ENCODE measurements around the gene TMEM181.
A peak's percentile ranks its signal among the peaks of the same experiment; 100 is the strongest.

TMEM181 gene

GRCh38 chr6:158586652-158587051, 26.8 kb downstream of the TMEM181 start:
- Histone ChIP-seq H3K27me3 (replicated peaks) (no peaks in the 10 kb centered on the region), H3K4me3 (ENCODE audit: low read depth, low read length) (no peak overlapping the region), H3K27ac (no peak overlapping the region), H3K36me3 (replicated peaks) (peaks cover 47% of the 10 kb centered on the region)
- DNase-seq: no peak
- no peak for TF ChIP-seq CTCF (IDR thresholded peaks at IDR 0.05; ENCODE audit: low read depth, low read length, missing control alignments)
- in situ Hi-C loops (cut with HindIII; ENCODE audit: low pct_ligation_motif_present, low sequenced_read_pairs): no loop called here

GRCh38 chr6:158589366-158589765, 29.5 kb downstream of the TMEM181 start:
- no peak for DNase-seq
- no peak overlapping the region for H3K4me3 ChIP-seq (ENCODE audit: low read depth, low read length)
- peaks cover 62% of the 10 kb centered on the region for H3K36me3 ChIP-seq (replicated peaks)
- H3K27ac ChIP-seq: no peak overlapping the region
- in situ Hi-C loops (cut with HindIII; ENCODE audit: low pct_ligation_motif_present, low sequenced_read_pairs): no loop called here
- no peaks in the 10 kb centered on the region for H3K27me3 ChIP-seq (replicated peaks)
- no peak for TF ChIP-seq CTCF (IDR thresholded peaks at IDR 0.05; ENCODE audit: low read depth, low read length, missing control alignments)

GRCh38 chr6:158591134-158591809, 31.4 kb downstream of the TMEM181 start:
- Histone ChIP-seq H3K36me3 (replicated peaks) (peaks cover 55% of the 10 kb centered on the region), H3K27me3 (replicated peaks) (no peaks in the 10 kb centered on the region), H3K4me3 (ENCODE audit: low read depth, low read length) (no peak overlapping the region), H3K27ac (no peak overlapping the region)
- in situ Hi-C loops (cut with HindIII; ENCODE audit: low pct_ligation_motif_present, low sequenced_read_pairs): no loop called here
- no peak for TF ChIP-seq CTCF (IDR thresholded peaks at IDR 0.05; ENCODE audit: low read depth, low read length, missing control alignments)
- DNase-seq: no peak

DNA sequence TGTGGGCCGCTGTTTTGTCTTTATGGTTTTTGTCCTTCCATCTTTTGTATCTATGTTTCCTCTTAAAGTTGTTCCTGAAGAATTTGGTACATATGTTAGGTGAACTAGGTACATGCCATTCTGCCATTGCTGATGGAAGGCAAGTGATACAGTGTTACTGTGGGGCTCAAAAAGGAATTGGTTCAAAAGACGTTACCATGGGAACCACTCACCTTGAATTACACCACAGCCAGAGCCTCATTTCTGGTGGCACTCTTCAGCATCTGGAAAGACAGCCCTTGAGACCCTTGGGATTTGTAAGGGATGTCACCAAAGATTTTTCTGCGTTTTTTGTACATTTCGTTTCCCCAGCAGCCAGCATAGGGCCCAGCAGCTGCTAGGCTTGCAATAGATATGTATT, 31.9 kb downstream of the TMEM181 start:
- DNase-seq: no peak
- no peak overlapping the region for H3K4me3 ChIP-seq (ENCODE audit: low read depth, low read length)
- in situ Hi-C loops (cut with HindIII; ENCODE audit: low pct_ligation_motif_present, low sequenced_read_pairs): no loop called here
- H3K27me3 ChIP-seq (replicated peaks): no peaks in the 10 kb centered on the region
- peaks cover 49% of the 10 kb centered on the region for H3K36me3 ChIP-seq (replicated peaks)
- TF ChIP-seq CTCF (IDR thresholded peaks at IDR 0.05; ENCODE audit: low read depth, low read length, missing control alignments): no peak
- H3K27ac ChIP-seq: no peak overlapping the region

DNA sequence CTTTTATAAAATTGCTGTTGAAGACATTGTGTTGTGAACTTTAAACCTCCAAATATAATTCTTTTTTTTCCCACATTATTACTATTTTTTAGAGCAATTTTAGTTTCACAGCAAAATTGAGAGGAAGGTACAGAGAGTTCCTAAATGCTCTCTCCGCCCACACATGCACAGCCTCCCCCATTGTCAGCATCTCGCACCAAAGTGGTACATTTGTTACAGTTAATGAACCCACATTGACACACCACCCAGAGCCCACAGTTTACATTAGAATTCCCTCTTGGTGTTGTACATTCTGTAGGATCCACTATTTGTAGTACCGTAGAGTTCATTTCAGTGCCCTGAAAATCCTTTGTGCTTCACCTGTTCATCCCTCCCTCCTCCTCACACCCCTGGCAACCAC, 33.8 kb downstream of the TMEM181 start:
- H3K4me3 ChIP-seq (ENCODE audit: low read depth, low read length): no peak overlapping the region
- in situ Hi-C loops (cut with HindIII; ENCODE audit: low pct_ligation_motif_present, low sequenced_read_pairs): no loop called here
- no peak for TF ChIP-seq CTCF (IDR thresholded peaks at IDR 0.05; ENCODE audit: low read depth, low read length, missing control alignments)
- no peaks in the 10 kb centered on the region for H3K27me3 ChIP-seq (replicated peaks)
- H3K36me3 ChIP-seq (replicated peaks): peaks cover 46% of the 10 kb centered on the region
- no peak overlapping the region for H3K27ac ChIP-seq
- DNase-seq: no peak

GRCh38 chr6:158595223-158595622, 35.3 kb downstream of the TMEM181 start:
- peaks cover 50% of the 10 kb centered on the region for H3K36me3 ChIP-seq (replicated peaks)
- H3K4me3 ChIP-seq (ENCODE audit: low read depth, low read length): no peak overlapping the region
- DNase-seq: no peak
- H3K27me3 ChIP-seq (replicated peaks): no peaks in the 10 kb centered on the region
- in situ Hi-C loops (cut with HindIII; ENCODE audit: low pct_ligation_motif_present, low sequenced_read_pairs): no loop called here
- TF ChIP-seq CTCF (IDR thresholded peaks at IDR 0.05; ENCODE audit: low read depth, low read length, missing control alignments): peak; percentile 53
- H3K27ac ChIP-seq: no peak overlapping the region

Data from brain microvascular endothelial cell (primary cell).